Measurements from ENCODE around the gene NANOGP8. TPM values are rescaled to one million over a fixed set of nuclear protein-coding genes. Genes with fewer than 3 reads are reported as not detected.

The NANOGP8 gene
- total and polyA plus RNA-seq, 9 of the 15 experiments (the other 6 are each of a cell fraction or from before 2014, with no cell fraction given): not detected

DNA sequence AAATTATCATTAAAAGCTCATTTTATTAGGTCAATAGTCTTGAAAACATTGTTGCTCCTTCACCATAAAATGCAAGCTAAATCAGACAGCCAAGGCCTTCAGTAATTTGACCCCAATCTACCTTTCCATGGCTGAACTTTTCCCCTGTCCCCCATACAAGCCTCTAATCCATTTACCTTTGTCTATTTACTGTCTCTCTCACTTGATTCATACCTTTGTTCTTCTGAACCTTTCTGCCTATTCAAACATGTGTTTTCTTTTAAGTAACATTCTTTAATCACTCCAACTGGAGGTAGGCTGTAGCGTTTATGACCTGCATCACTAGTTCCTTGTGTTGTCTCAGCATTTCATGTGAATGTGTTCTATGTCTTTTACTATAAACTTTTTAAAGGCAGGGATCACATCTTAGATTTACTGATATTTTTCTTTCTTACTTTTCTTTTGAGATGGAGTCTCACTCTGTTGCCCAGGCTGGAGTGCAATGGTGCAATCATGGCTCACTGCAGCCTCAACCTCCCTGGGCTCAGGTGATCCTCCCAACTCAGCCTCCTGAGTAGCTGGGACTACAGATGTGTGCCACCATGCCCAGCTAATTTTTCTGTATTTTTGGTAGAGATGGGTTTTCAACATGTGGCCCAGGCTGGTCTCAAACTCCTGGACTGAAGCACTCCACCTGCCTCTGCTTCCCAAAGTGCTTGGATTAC lies 5.2 kb upstream of the NANOGP8 start:
- Histone ChIP-seq H3K79me2 (ENCODE audit: control insufficient read depth, insufficient read depth, low read length) (no peaks in the 10 kb centered on the region), H3K9me3 (replicated peaks; ENCODE audit: control insufficient read depth, insufficient read depth, low read depth, low read length) (no peaks in the 10 kb centered on the region), H3K27me3 (ENCODE audit: control insufficient read depth in 2 of 2, insufficient read depth in 2 of 2, low read length in 2 of 2) (no peaks in the 10 kb centered on the region), H4K20me1 (replicated peaks; ENCODE audit: control insufficient read depth, insufficient read depth, low read length) (no peaks in the 10 kb centered on the region), H3K4me2 (ENCODE audit: insufficient read depth, low read length) (no peak overlapping the region), H3K4me3 (no peak overlapping the region), H3K9me1 (ENCODE audit: control insufficient read depth, insufficient read depth, low read length) (no peaks in the 10 kb centered on the region), H3K27ac (ENCODE audit: extremely low read depth, low read depth, low read length) (no peak overlapping the region), H3K36me3 (ENCODE audit: control insufficient read depth, insufficient read depth, low read length) (no peaks in the 10 kb centered on the region), H3K4me1 (replicated peaks in 1 of 2; ENCODE audit: control insufficient read depth in 2 of 2, insufficient read depth in 2 of 2, low read length in 2 of 2) (no peaks in the 10 kb centered on the region; a peak in 2 of 5 replicates), H3K9ac (ENCODE audit: insufficient read depth in 1 of 2, low read depth in 2 of 2, low read length in 2 of 2) (no peak overlapping the region), H2AFZ (ENCODE audit: low read depth, low read length) (no peak overlapping the region)
- no peak for DNase-seq (ENCODE audit: extremely low read depth in 1 of 4, low spot score in 3 of 4)
- in situ Hi-C loops (cut with MboI): loop anchor here (25.0 kb wide), 1 partner anchor 197 kb away; no protein-coding TSS in a partner anchor
- intact Hi-C loops (cut with micrococcal nuclease): no loop called here
- WGBS (ENCODE audit: insufficient coverage, low coverage, missing lambda C conversion rate): 14% methylated on average over 1 of the region's 1 CpG
- no peak for ATAC-seq
- no TSS peak for BruUV-seq (replicated peaks)
- CTCF ChIA-PET (ENCODE audit: low intra/inter-chr PET ratio): no interaction called here
- FAIRE-seq: no peak
- POLR2A ChIA-PET: no interaction called here
- TF ChIP-seq FOXM1 (IDR thresholded peaks at IDR 0.05; ENCODE audit: low read depth) (no peak), FOXM1 (CRISPR knock-in tag; IDR thresholded peaks at IDR 0.05; ENCODE audit: low read depth) (no peak), MAX (CRISPR knock-in tag; IDR thresholded peaks at IDR 0.05) (no peak), FOXO4 (CRISPR knock-in tag; IDR thresholded peaks at IDR 0.05) (no peak), TAF1 (IDR thresholded peaks at IDR 0.05; ENCODE audit: control insufficient read depth, extremely low read depth, insufficient read depth, low read length, severe bottlenecking) (no peak), ELF2 (CRISPR knock-in tag; IDR thresholded peaks at IDR 0.05) (no peak), NONO (IDR thresholded peaks at IDR 0.05; ENCODE audit: low read depth in 2 of 2, low read length in 1 of 2) (no peak)
